DMS79 treated with DMSO at 0.1 percent for 48 hours (cell line): ENCODE results near the gene AKAP13.

ENCODE experiments used
- DNase-seq: peaks from one replicate; lab custom pipeline; 2025; lab: John Stamatoyannopoulos, UW

The AKAP13 gene

GRCh38 chr15:85741021-85741421 is 360.6 kb downstream of the AKAP13 start:
- no peak for DNase-seq

GRCh38 chr15:85741662-85742061 is 361.3 kb downstream of the AKAP13 start:
- DNase-seq = no peak

GRCh38 chr15:85742186-85742821 is 361.9 kb downstream of the AKAP13 start:
- peak; percentile 4 for DNase-seq

- peak; percentile 71 for DNase-seq
Measured at GRCh38 chr15:85743392-85744055, 363.1 kb downstream of the AKAP13 start.

DNA sequence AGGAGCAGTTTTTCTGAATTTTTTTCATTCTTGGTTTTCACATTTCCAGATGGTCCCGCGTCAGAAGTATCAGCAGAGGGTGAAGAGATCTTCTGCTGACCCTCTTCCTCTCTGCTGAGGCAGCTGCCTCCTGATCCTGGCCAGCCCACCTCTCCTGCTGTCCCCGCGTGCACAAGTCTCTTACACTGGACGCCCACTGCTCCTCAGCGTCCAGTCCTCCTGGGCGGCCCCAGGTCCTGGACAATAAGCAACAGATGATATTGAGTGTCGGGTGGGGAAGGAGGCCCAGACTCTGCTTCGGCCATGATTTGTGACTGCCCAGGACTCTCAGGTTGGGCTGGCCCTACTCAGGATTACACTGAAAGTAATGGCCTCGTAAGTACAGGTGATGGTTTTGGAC is 364.2 kb downstream of the AKAP13 start:
- no peak for DNase-seq

- no peak for DNase-seq
Measured at GRCh38 chr15:85745023-85745422, 364.6 kb downstream of the AKAP13 start.

- no peak for DNase-seq
Measured at GRCh38 chr15:85745525-85746150, 365.2 kb downstream of the AKAP13 start.

GRCh38 chr15:85746641-85747040 is 366.2 kb downstream of the AKAP13 start:
- no peak for DNase-seq

GRCh38 chr15:85748176-85748575 is 367.8 kb downstream of the AKAP13 start:
- DNase-seq = no peak

DNA sequence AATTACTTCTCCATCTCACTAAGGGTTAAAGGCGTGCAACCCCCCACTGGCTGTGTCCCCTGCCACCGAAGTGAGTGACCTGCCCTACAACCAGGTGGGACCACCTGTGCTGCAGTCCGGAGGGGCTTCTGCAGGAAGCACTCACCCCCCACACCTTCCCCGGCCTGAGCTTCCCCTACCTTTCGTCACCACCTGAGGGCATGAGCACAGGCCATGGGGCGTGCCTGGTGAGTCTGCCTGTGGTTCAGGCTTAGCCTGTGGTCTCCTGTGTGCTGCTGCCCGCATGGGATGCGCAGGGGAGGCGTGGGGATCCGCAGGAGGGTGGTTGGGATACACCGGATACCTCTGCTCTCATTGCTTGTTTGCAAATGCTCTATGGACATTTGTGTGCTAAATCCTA is 368.3 kb downstream of the AKAP13 start:
- DNase-seq = no peak

DNA sequence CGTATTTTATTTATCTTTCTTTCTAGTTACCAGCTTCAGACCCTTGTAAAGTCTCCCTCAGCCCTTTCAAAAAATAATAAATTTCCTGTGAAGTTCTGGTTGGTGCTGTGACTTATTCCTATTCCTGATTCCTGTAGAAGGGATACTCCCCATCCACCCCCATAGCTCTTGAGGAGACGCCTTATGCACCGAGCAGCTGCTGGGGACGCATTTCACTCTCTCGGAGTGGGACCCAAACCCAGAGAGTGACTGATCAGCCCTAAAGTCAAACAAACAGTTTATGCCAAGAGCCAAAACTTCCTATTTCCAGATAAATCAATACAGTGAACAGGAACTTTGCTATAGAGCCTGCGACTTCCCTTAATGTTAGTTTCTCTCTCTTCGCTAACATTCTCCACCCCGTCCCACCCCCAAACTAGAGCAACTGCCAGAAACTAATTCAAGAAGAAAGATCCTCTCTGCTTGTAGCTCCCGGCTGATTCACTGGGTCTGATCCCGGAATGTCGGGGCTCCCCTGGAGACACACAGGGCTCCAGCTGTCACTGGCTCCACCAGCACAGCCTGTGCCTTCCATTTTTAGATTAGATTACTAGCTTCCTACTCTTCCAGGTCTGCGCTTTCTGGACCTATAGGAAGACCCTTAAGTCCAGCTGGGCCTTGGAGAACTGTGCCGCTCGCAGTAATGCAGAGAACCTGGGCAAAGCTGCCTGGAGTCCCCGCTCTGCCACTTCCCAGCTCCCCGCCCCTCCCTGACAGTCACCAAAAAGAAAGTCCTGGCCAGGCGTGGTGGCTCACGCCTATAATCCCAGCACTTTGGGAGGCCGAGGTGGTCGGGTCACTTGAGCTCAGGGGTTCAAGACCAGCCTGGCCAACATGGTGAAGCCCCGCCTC is 369.1 kb downstream of the AKAP13 start:
- DNase-seq = no peak

GRCh38 chr15:85750319-85751290 is 370.2 kb downstream of the AKAP13 start:
- no peak for DNase-seq

GRCh38 chr15:85751291-85752123 is 371.1 kb downstream of the AKAP13 start:
- DNase-seq = no peak

GRCh38 chr15:85752124-85752475 is 371.7 kb downstream of the AKAP13 start:
- no peak for DNase-seq

- DNase-seq = peak; percentile 28
Measured at GRCh38 chr15:85752491-85752961, 372.1 kb downstream of the AKAP13 start.

- DNase-seq = no peak
Measured at GRCh38 chr15:85753261-85753660, 372.9 kb downstream of the AKAP13 start.

DNA sequence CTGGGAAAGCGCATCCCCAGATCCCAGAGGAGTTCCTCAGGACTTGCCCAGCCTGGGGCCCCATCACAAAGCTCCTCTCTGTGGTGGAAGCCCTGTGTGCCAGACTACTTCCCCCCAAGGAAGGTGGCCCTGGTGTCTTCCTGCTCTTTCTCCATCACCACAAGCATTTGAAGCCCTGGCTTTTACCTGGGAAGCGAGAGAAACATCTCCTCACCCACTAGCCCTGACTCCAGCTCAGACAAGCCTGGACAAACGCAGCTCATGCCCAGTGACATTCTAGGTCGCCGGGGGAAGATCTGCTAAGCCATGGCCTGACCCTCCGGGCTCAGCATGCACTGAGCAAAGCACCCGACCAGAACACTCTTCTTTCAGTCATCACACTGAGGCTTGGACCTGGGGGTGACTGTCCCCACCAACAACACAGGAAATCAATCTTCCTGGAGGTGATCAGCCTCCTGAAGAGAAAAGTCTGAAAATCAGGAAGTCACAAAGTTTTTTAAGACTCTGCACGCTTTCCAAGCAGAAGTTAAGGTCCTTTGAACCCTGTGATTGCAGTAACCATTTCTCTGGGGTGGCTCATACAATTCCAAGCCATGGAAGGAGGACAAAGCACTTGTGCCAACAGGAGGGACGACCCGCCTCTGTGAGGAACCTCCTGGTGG is 373.5 kb downstream of the AKAP13 start:
- DNase-seq = no peak

DNA sequence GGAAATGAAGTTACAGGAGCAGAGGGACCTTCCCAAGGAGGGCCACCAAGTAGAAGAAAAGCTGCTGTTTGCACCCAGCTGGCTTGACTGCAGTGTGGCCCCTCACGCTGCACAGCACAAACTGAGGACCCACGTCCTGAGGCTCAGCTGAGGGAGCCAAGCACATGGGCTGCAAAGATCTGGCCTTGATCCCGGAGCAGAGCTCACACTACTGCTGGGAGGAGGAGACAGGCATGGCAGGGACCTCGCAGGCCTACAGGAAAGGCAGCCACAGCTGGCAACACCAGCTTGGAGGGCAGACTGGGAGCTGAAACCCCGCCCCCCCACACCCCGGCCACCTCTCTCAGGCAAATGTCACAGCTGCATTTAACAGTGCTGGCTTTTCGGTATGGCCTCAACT is 374.6 kb downstream of the AKAP13 start:
- no peak for DNase-seq

DNA sequence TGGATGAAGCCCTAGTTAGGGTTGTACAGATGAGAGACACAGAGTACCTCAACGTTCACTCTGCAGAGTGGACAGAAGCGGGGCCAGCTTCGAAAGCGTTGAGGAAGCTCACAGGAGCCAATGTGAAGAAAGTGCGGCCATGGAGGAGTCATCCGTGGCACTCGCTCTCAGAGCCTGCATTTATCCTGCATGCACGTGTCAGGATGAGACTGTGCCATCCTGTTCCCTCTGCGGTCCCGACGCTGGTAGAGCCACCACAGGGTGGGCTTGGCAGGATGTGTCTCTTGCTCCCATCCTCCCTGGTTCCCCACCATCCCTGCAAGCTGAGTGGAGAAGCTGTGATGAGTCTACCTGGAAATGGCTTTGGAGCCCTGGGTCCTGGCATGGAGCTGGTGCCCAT is 375.1 kb downstream of the AKAP13 start:
- no peak for DNase-seq

DNA sequence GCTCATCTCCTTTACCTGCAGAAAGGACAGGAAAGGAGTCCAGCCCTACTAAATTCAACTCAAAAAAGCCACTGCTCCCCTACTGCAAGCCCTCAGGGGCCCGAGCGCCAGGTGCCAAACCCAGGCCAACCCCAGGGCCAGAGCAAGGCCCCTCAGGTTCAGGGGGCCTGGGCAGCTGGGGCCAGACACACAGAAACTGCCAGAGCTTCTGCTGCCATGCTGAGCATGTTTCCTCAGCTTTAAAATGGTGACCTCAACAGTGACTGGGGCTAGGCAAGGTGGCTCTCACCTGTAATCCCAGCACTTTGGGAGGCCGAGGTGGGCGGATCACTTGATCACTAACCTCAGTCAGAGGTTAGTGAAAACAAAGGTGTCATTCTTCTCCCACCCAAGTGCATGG is 375.5 kb downstream of the AKAP13 start:
- DNase-seq = no peak
